ENCODE measurements around the gene TAS1R1. TPM values are rescaled to one million over a fixed set of nuclear protein-coding genes. Genes with fewer than 3 reads are reported as not detected.

TAS1R1 gene
- total RNA-seq: not detected

GRCh38 chr1:6554907-6555778, at the start of gene TAS1R1:
Gene TAS1R1, plus strand, starts transcription at chr1:6555307. Its CDS starts 67 bp downstream, at chr1:6555374.
- CTCF ChIA-PET: interaction anchor here (0.7 to 3.3 kb wide), 21 partner anchors 16 to 213 kb away, joined by 3 to 21 read pairs (median 4); partner anchors contain the start of genes KLHL21 and PLEKHG5
- POLR2A ChIA-PET: interaction anchor here (0.6 to 3.2 kb wide), 4 partner anchors 17 to 246 kb away, joined by 3 to 16 read pairs (median 3); partner anchors contain the start of gene KLHL21

- POLR2A ChIA-PET: interaction anchor here (0.6 kb wide), 1 partner anchor 47 kb away, joined by 4 read pairs; no protein-coding TSS in a partner anchor
- CTCF ChIA-PET: interaction anchor here (1.3 kb wide), 1 partner anchor 10 kb away, joined by 3 read pairs; no protein-coding TSS in a partner anchor
Measured at GRCh38 chr1:6505367-6506209, 49.5 kb upstream of the TAS1R1 start.

GRCh38 chr1:6506210-6507036, 48.7 kb upstream of the TAS1R1 start:
- POLR2A ChIA-PET: no interaction called here
- CTCF ChIA-PET: no interaction called here

GRCh38 chr1:6507037-6507428, 48.1 kb upstream of the TAS1R1 start:
- ChIA-PET POLR2A (no interaction called here), CTCF (no interaction called here)

GRCh38 chr1:6507461-6507911, 47.6 kb upstream of the TAS1R1 start:
- ChIA-PET POLR2A (no interaction called here), CTCF (no interaction called here)

DNA sequence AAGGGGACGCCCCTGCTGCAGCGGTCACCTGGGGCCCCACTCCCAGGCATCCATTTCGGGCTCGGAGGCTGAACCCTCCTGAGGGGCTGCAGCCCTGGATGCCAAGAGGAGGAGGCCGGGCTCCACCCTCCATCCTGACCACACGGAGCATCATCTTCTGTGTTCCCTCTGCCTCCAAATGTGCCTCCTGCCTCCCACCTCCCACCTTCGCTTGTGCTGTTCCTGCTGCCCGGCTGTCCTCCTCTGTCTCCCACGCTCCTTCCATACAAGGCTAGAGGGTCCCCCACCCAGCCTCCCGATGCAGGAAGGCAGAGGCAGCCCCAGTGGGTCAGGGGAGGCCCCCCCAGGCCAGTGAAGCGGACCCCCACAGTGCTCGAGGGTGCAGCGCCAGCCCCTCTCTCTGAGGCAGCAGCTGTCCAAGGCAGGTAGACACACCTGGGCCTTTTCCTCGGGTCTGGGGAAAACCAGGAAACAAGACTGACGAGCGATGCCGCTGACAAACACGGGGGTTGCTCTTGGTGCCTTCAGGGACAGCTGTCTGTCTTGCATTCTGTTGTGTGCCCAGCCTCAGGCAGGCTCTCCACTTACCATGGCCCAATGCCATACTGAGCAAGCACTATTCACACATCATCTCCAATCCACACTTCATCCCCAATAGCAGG, 46.8 kb upstream of the TAS1R1 start:
- ChIA-PET POLR2A (no interaction called here), CTCF (no interaction called here)

DNA sequence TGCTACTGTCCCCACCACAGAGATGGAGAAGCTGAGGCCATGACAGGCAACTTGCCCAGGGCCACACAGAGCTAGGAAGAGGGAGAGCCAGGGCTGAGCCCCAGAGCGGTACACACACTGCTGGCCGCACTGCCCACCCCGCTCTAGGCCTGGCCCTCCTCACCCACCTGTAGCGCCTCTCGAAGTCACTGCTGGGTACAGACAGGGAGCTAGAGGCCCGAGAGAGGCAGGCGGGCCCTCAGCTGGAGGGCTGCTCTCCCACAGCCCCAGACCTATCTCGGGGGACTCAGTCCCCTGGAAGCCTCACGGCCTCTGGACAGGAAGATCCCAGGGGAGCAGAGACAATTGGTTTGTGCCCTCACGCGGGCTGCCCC, 46.3 kb upstream of the TAS1R1 start:
- CTCF ChIA-PET: no interaction called here
- POLR2A ChIA-PET: no interaction called here

- ChIA-PET CTCF (no interaction called here), POLR2A (no interaction called here)
Measured at GRCh38 chr1:6509220-6509918, 45.7 kb upstream of the TAS1R1 start.

GRCh38 chr1:6509919-6510291, 45.2 kb upstream of the TAS1R1 start:
- POLR2A ChIA-PET: no interaction called here
- CTCF ChIA-PET: no interaction called here

DNA sequence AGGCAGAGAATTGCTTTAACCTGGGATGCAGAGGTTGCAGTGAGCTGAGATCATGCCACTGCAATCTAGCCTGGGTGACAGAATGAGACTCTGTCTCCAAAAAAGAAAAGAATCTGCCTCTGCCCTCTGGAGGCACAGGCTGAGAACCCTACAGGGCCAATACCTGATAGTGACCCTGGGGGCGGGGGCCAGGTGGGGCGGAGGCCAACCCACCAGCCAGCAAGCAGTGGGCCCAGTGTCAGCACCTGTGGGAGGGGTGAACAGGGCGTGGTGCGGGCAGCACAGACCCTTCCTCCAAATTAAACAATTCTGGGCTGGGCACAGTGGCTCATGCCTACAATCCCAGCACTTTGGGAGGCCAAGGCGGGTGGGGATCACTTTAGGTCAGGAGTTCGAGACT, 44.6 kb upstream of the TAS1R1 start:
- CTCF ChIA-PET: no interaction called here
- POLR2A ChIA-PET: no interaction called here

- CTCF ChIA-PET: no interaction called here
Measured at GRCh38 chr1:6511056-6511455, 44.1 kb upstream of the TAS1R1 start.

GRCh38 chr1:6511561-6512244, 43.4 kb upstream of the TAS1R1 start:
- CTCF ChIA-PET: interaction anchor here (0.9 to 2.2 kb wide), 3 partner anchors 11 to 42 kb away, joined by 4 to 8 read pairs (median 6); partner anchors contain the start of gene NOL9

More at GRCh38 chr1:6511056-6511455, 44.1 kb upstream of the TAS1R1 start:
- POLR2A ChIA-PET: no interaction called here

DNA sequence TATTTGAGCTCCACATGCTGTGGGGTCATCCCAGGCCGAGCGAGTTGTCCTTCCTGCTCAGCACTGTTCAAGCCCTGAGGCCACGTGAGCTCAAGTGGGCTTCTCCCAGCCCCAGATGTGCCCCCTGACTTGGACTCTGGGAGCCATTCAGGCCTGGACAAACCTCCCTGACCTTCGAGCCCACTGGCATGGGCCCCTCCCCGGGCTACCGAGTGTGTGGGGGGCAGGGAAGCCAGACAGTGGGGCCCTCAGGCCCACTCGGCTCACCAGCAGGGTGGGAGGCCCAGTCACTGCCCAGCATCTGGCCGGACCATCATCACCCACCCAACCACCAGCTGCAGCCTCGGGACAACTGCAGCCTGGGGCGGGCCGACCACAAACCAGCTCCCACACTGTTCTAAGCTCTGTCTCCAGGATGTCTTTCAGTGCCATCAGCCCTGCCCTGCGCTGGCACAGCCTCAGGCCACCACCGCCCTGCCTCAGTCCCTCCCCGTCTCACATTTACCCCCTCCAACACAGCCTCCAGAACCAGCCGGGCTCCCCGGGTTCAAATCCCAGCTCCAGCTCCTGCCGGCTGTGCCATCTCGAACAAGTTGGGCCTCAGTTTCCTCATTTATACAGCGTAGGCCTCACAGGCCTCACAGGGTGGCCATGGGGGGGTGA, 42.7 kb upstream of the TAS1R1 start:
- CTCF ChIA-PET: interaction anchor here (0.9 to 2.2 kb wide), 3 partner anchors 10 to 42 kb away, joined by 4 to 8 read pairs (median 6); partner anchors contain the start of gene NOL9
- POLR2A ChIA-PET: interaction anchor here (1.0 kb wide), 1 partner anchor 9 kb away, joined by 3 read pairs; no protein-coding TSS in a partner anchor

More at GRCh38 chr1:6511561-6512244, 43.4 kb upstream of the TAS1R1 start:
- POLR2A ChIA-PET: no interaction called here

DNA sequence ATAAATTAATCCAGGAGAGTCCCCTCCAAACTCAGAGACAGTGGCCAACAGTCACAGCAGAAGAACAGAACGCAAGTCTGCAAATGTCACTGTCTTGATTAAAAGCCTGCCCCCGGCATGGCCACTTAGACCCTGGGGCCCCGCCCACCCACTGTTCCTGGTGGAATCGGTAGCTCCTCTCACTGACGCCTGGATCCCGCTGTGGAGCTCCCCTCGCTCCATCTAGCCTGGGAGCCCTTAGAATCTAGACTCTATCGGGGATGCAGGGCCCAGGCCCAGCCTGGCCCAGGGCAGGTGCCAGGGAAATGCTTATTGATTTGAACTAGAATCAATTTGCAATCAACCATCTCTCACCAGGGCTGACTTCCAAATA, 42.2 kb upstream of the TAS1R1 start:
- POLR2A ChIA-PET: interaction anchor here (1.0 kb wide), 1 partner anchor 9 kb away, joined by 3 read pairs; no protein-coding TSS in a partner anchor
- CTCF ChIA-PET: interaction anchor here (0.9 to 2.2 kb wide), 3 partner anchors 10 to 41 kb away, joined by 4 to 8 read pairs (median 6); partner anchors contain the start of gene NOL9

DNA sequence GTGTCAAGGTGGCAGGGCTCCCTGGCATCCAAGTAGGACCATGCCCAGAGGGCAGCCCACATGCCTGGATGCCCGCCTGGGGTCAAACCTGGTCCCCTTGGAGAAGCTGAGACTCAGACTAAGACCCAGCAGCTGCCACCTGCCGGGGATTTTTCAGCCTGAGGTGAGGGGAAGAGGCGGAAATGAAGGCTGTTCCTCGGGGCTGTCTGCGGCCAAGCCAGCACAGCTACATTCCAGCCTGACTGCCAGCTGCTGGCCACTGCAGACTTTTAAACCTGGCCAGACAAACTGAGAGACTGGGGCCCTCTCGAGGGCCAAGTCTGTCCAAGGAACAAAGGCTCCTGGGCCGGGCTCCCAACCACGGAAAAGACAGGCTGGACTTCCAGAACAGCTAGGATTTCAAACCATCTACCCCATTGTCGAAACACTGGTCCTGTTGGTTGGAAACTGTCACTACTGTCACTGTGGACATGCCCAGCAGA, 41.7 kb upstream of the TAS1R1 start:
- POLR2A ChIA-PET: interaction anchor here (1.0 kb wide), 1 partner anchor 8 kb away, joined by 3 read pairs; no protein-coding TSS in a partner anchor
- CTCF ChIA-PET: interaction anchor here (1.8 to 2.2 kb wide), 2 partner anchors 9 to 23 kb away, joined by 6 to 8 read pairs; no protein-coding TSS in a partner anchor

- CTCF ChIA-PET: no interaction called here
Measured at GRCh38 chr1:6515771-6516170, 39.3 kb upstream of the TAS1R1 start.

DNA sequence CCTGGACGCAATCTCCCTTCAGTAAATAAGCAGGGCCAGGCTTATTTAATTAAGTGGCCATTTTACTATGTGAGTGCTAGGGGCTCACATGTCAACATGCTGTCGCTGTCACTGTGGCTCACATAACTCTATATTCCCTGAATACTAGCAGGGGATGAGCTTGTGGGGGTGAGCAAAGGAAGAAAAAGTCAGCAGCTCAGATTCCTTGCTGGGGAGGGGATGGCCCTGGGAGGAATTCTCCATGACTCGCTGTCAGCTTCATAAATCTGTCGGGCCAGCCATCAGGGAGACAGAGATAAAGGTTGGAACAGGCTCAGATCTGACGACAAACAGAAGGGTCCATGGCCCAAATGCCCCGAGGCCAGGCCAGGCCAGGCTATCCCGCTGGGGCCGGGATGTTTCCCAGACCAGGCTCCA, 37.7 kb upstream of the TAS1R1 start:
- ChIA-PET CTCF (interaction anchor here (0.7 kb wide), 1 partner anchor 80 kb away, joined by 3 read pairs; no protein-coding TSS in a partner anchor), POLR2A (no interaction called here)

More at GRCh38 chr1:6515771-6516170, 39.3 kb upstream of the TAS1R1 start:
- POLR2A ChIA-PET: no interaction called here

Measured in activated CD8-positive, alpha-beta memory T cell treated with anti-CD3 and anti-CD28 coated beads for 36 hours (primary cell).